Astrocyte (in vitro differentiated cells and primary cell): ENCODE measurements around the gene TNXB. TPM values are rescaled to one million over a fixed set of nuclear protein-coding genes. Genes with fewer than 3 reads are reported as not detected.
"Not testable (repeated sequence)": the region's sequence is repeated elsewhere in the genome, so short reads cannot be mapped to it uniquely, and the experiment has no call there.

Experiments used
- DNase-seq: peaks from one replicate; pipeline ENCODE4 v3.0.0-alpha.2; 2010; ENCODE audit warnings: low read depth
- FAIRE-seq: peaks from 2 replicates; lab custom pipeline; 2011; peaks lifted over from hg19 to GRCh38; lab: Jason Lieb, UNC
- H2AFZ ChIP-seq: 2 replicates; pipeline ENCODE4 v1.6.0; 2012; ENCODE audit warnings: low read depth, low read length, inconsistent platforms
- H3K27ac ChIP-seq: 2 replicates; pipeline ENCODE4 v1.5.1; 2011; ENCODE audit warnings: low read depth, low read length, inconsistent platforms
- H3K27me3 ChIP-seq: 2 replicates; pipeline ENCODE4 v1.6.0; 2011; ENCODE audit warnings: low read length, inconsistent platforms; ENCODE audit not compliant: insufficient read depth
- H3K36me3 ChIP-seq: 2 replicates; pipeline ENCODE4 v1.5.1; 2011; ENCODE audit warnings: low read length, inconsistent platforms; ENCODE audit not compliant: insufficient read depth
- H3K4me1 ChIP-seq: 2 replicates; pipeline ENCODE4 v1.5.1; 2011; ENCODE audit warnings: low read length, inconsistent platforms; ENCODE audit not compliant: insufficient read depth
- H3K4me2 ChIP-seq: 2 replicates; pipeline ENCODE4 v1.6.0; 2012; ENCODE audit warnings: low read length, inconsistent platforms
- H3K4me3 ChIP-seq: 2 replicates; pipeline ENCODE4 v1.5.1; 2011; ENCODE audit warnings: low read depth, mild to moderate bottlenecking, low read length, inconsistent platforms; ENCODE audit not compliant: insufficient read depth
- H3K79me2 ChIP-seq: 2 replicates; pipeline ENCODE4 v1.6.0; 2012; ENCODE audit warnings: mild to moderate bottlenecking, low read length, inconsistent platforms; ENCODE audit not compliant: insufficient read depth
- H3K9ac ChIP-seq: 2 replicates; pipeline ENCODE4 v1.6.0; 2012; ENCODE audit warnings: mild to moderate bottlenecking, low read length, inconsistent platforms
- H3K9me3 ChIP-seq: 2 replicates; pipeline ENCODE4 v1.5.1; 2012; ENCODE audit warnings: low read depth, mild to moderate bottlenecking, low read length, inconsistent platforms; ENCODE audit not compliant: insufficient read depth
- H4K20me1 ChIP-seq: 2 replicates; pipeline ENCODE4 v1.6.0; 2012; ENCODE audit warnings: low read length, inconsistent platforms; ENCODE audit not compliant: insufficient read depth
- H3K27ac Mint-ChIP-seq: one replicate; pipeline ENCODE4 v1.8.0; 2021; ENCODE audit warnings: mild to moderate bottlenecking, mixed read lengths; ENCODE audit not compliant: unreplicated experiment
- H3K27me3 Mint-ChIP-seq: one replicate; pipeline ENCODE4 v1.8.0; 2021; ENCODE audit warnings: low read depth, mixed read lengths; ENCODE audit not compliant: unreplicated experiment
- H3K36me3 Mint-ChIP-seq: one replicate; pipeline ENCODE4 v1.8.0; 2021; ENCODE audit warnings: low read depth, mixed read lengths; ENCODE audit not compliant: unreplicated experiment
- H3K4me1 Mint-ChIP-seq: one replicate; pipeline ENCODE4 v1.8.0; 2021; ENCODE audit warnings: low read depth, mixed read lengths; ENCODE audit not compliant: unreplicated experiment
- H3K4me3 Mint-ChIP-seq: one replicate; pipeline ENCODE4 v1.8.0; 2021; ENCODE audit warnings: mild to moderate bottlenecking, moderate library complexity, mixed read lengths; ENCODE audit not compliant: unreplicated experiment
- H3K9me3 Mint-ChIP-seq: one replicate; pipeline ENCODE4 v1.8.0; 2021; ENCODE audit warnings: mild to moderate bottlenecking, mixed read lengths; ENCODE audit not compliant: unreplicated experiment
- total RNA-seq: library from RNA; stranded (reverse); gene quantifications from 2 replicates; pipeline ENCODE4 v1.2.1, GENCODE V29; 2021

The TNXB gene
- total RNA-seq, 1 donor from 2014 or later: 2.3 TPM

DNA sequence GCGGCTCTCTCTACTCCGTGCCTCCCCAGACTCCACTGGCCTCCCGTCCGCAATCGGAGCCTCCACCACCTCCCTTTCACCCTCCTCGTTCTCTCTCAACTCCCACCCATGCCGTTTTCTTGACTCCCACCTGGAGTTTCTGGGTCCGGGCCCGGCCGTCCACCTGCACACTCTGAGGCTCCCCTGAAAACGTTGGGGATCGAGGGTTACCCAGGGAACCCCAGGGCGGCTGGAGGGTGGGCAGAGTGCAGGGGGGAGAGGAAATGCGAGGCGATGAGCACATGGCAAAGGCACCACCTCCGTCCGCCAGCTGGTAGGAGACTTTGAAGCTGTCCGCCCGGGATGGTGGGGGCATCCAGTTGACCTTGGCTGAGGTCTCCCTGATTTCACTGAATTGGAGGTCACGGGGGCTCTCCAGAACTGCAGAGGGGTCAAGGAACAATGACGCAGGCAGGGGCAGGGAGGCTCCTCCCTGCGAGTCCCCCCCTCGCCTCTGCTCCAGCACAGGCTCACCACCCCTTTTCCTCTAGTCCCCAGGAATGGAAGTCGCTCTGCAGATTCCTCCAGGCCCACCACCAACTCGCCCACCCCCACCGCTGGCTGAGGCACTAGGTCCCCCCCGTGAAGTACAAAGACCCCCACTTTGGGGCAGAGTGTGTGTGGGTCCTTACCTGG lies 98.1 kb downstream of the TNXB start:
- not testable (repeated sequence) for H3K36me3 Mint-ChIP-seq, FAIRE-seq, H2AFZ ChIP-seq, H3K27ac Mint-ChIP-seq, H3K27me3 Mint-ChIP-seq, H3K27me3 ChIP-seq, H3K9me3 Mint-ChIP-seq, H3K4me1 ChIP-seq, H3K9ac ChIP-seq, H3K4me3 Mint-ChIP-seq, H3K79me2 ChIP-seq, H3K4me2 ChIP-seq, DNase-seq, H3K36me3 ChIP-seq, H3K4me3 ChIP-seq, H4K20me1 ChIP-seq, H3K4me1 Mint-ChIP-seq, H3K27ac ChIP-seq, H3K9me3 ChIP-seq

DNA sequence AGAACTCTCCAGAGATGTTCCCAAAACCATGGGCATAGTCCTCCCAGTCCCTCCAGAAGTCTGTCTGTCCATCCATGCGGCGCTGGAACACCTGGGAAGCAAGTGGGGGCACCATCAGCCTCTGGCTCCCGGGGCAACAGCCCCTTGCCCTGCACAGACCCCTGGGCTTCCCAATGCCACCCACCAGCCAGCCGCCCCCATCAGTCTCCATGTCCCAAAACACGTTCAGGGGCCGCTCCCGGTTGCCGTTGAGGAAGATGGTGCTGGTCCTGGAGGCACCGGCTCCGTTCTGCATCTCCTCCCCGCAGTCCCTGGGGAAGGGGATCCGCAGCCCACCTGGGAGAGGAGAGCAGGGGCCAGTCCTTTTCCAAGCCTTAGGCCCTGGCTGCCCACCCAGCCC lies 99.6 kb downstream of the TNXB start:
- not testable (repeated sequence) for H3K27ac Mint-ChIP-seq, H3K4me3 Mint-ChIP-seq, H3K36me3 ChIP-seq, H3K36me3 Mint-ChIP-seq, H3K27me3 Mint-ChIP-seq, H3K4me1 ChIP-seq, H3K9me3 ChIP-seq, H3K4me3 ChIP-seq, DNase-seq, H3K79me2 ChIP-seq, H3K9ac ChIP-seq, H3K4me2 ChIP-seq, H3K27ac ChIP-seq, H3K27me3 ChIP-seq, H3K9me3 Mint-ChIP-seq, FAIRE-seq, H3K4me1 Mint-ChIP-seq, H2AFZ ChIP-seq, H4K20me1 ChIP-seq

DNA sequence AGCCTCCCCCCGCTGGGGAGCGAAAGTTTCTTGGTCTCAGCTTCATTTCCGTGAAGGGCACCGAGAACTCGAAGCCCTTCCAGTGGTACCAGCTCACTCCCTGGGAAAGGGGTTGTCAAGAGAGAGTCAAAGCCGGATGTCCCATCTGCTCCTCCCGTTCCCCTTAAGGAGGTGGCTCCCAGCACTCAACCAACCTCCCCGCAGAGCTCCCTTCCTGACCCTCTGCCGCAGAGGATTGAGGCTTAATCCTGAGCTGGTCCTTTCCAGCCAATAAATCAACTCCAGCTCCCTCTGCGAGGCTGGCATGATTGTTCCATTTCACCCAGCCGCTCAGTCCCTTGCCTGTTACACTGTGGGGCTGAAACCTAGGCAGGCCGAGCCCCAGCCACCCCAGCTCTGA lies 100.5 kb downstream of the TNXB start:
- H3K9me3 Mint-ChIP-seq, H3K27ac ChIP-seq, H2AFZ ChIP-seq, H3K27me3 Mint-ChIP-seq, H3K9me3 ChIP-seq, FAIRE-seq, H3K27ac Mint-ChIP-seq, H3K27me3 ChIP-seq, H3K4me1 Mint-ChIP-seq, H4K20me1 ChIP-seq, H3K4me3 Mint-ChIP-seq, H3K79me2 ChIP-seq, H3K36me3 Mint-ChIP-seq, DNase-seq, H3K9ac ChIP-seq, H3K36me3 ChIP-seq, H3K4me3 ChIP-seq, H3K4me2 ChIP-seq, H3K4me1 ChIP-seq: not testable (repeated sequence)

- H3K27me3 Mint-ChIP-seq, H4K20me1 ChIP-seq, H3K27me3 ChIP-seq, H3K36me3 Mint-ChIP-seq, H3K79me2 ChIP-seq, H3K4me3 ChIP-seq, H3K9me3 ChIP-seq, FAIRE-seq, H2AFZ ChIP-seq, H3K4me3 Mint-ChIP-seq, H3K9ac ChIP-seq, DNase-seq, H3K4me1 Mint-ChIP-seq, H3K27ac Mint-ChIP-seq, H3K36me3 ChIP-seq, H3K4me1 ChIP-seq, H3K9me3 Mint-ChIP-seq, H3K27ac ChIP-seq, H3K4me2 ChIP-seq: not testable (repeated sequence)
Measured at GRCh38 chr6:32008037-32008436, 101.1 kb downstream of the TNXB start.

- H3K9me3 Mint-ChIP-seq, H3K36me3 Mint-ChIP-seq, DNase-seq, H3K4me2 ChIP-seq, FAIRE-seq, H3K36me3 ChIP-seq, H3K79me2 ChIP-seq, H3K4me3 ChIP-seq, H3K9ac ChIP-seq, H3K27me3 ChIP-seq, H3K4me3 Mint-ChIP-seq, H3K4me1 Mint-ChIP-seq, H3K27ac ChIP-seq, H3K9me3 ChIP-seq, H3K27ac Mint-ChIP-seq, H3K27me3 Mint-ChIP-seq, H4K20me1 ChIP-seq, H3K4me1 ChIP-seq, H2AFZ ChIP-seq: not testable (repeated sequence)
Measured at GRCh38 chr6:32007086-32007485, 102.1 kb downstream of the TNXB start.

DNA sequence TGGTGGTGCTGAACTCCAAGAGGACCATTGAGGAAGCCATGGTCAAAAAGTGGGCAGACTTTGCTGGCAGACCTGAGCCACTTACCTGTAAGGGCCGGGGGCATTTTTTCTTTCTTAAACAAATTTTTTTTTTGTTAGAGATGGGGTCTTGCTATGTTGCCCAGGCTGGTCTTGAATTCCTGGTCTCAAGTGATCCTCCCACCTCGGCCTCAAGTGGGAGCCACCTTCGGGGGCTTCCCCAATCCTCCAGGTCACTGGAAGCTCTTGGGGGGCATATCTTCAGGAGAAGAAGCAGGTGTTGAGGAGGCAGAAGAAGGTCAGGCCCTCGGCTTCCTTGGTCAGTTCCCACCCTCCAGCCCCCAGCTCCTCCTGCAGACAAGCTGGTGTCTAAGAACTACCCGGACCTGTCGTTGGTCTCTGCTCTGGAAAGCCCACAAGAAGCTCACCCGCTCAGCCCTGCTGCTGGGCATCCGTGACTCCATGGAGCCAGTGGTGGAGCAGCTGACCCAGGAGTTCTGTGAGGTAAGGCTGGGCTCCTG lies 103.1 kb downstream of the TNXB start:
- H4K20me1 ChIP-seq, H2AFZ ChIP-seq, H3K27me3 Mint-ChIP-seq, H3K36me3 ChIP-seq, H3K4me1 ChIP-seq, H3K27ac ChIP-seq, H3K36me3 Mint-ChIP-seq, H3K9me3 Mint-ChIP-seq, H3K4me3 Mint-ChIP-seq, H3K4me2 ChIP-seq, H3K9me3 ChIP-seq, H3K9ac ChIP-seq, FAIRE-seq, H3K4me1 Mint-ChIP-seq, H3K79me2 ChIP-seq, H3K27me3 ChIP-seq, H3K4me3 ChIP-seq, H3K27ac Mint-ChIP-seq, DNase-seq: not testable (repeated sequence)
